A549 (cell line): ENCODE data around the gene SKIC8.

Experiments
- CHD4 ChIP-seq: fragments of 200-600 bp; sonication (generic); IDR thresholded peaks from 2 replicates; pipeline ENCODE4 v1.6.1; 2016; ENCODE audit warnings: antibody characterized with exemption, mild to moderate bottlenecking, borderline replicate concordance
- CTCF ChIP-seq: fragments of >200 bp; sonication (Bioruptor Twin); formaldehyde crosslinking; IDR thresholded peaks from 3 replicates; pipeline ENCODE4 v1.5.1; 2016
- EP300 ChIP-seq, 2 experiments: fragments of >200 bp; sonication (Bioruptor Twin); formaldehyde crosslinking; IDR thresholded peaks; 2 replicates in 1 of 2; 3 replicates in 1 of 2; pipeline ENCODE4 v1.6.1; 2016 to 2017
- POLR2A ChIP-seq: IDR thresholded peaks from 2 replicates; pipeline ENCODE4 v1.6.1; 2012; ENCODE audit warnings: mild to moderate bottlenecking, low read length
- RAD21 ChIP-seq, 2 experiments: fragments of >200 bp in 1 of 2; sonication (Bioruptor Twin) in 1 of 2; formaldehyde crosslinking in 1 of 2; IDR thresholded peaks in 1 of 2; conservative IDR thresholded peaks in 1 of 2; 2 replicates in 1 of 2; 3 replicates in 1 of 2; pipeline ENCODE4 v1.6.1; 2012 to 2018; ENCODE audit warnings: inconsistent platforms in 1 of 2
- TF ChIP-seq, protein P1 (sequence below): fragments of 200-600 bp; sonication (generic); IDR thresholded peaks from 2 replicates; pipeline ENCODE4 v1.6.1; 2016; ENCODE audit warnings: antibody characterized with exemption, mild to moderate bottlenecking, moderate library complexity

DNA sequence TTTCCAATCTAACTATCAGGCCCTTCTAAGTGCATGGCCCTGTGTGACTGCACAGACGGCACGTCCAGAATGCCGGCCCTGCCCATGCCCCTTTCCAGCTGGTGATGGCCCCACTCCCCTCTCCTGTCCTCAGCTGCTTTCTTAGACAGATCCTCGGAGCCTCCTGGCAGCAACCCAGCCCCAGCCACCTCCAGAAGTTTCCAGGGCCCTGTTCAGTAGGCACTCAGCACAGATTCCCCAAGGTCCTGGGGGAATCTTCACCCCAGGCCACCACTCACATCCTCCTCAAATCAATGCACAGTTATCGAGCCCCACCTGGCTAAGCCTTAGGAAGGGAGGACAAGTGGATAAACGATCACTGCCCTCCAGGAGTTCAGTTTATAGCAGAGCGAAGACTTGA lies 39.4 kb upstream of the SKIC8 start:
- no peak for TF ChIP-seq CTCF
- TF ChIP-seq, protein P1, sequence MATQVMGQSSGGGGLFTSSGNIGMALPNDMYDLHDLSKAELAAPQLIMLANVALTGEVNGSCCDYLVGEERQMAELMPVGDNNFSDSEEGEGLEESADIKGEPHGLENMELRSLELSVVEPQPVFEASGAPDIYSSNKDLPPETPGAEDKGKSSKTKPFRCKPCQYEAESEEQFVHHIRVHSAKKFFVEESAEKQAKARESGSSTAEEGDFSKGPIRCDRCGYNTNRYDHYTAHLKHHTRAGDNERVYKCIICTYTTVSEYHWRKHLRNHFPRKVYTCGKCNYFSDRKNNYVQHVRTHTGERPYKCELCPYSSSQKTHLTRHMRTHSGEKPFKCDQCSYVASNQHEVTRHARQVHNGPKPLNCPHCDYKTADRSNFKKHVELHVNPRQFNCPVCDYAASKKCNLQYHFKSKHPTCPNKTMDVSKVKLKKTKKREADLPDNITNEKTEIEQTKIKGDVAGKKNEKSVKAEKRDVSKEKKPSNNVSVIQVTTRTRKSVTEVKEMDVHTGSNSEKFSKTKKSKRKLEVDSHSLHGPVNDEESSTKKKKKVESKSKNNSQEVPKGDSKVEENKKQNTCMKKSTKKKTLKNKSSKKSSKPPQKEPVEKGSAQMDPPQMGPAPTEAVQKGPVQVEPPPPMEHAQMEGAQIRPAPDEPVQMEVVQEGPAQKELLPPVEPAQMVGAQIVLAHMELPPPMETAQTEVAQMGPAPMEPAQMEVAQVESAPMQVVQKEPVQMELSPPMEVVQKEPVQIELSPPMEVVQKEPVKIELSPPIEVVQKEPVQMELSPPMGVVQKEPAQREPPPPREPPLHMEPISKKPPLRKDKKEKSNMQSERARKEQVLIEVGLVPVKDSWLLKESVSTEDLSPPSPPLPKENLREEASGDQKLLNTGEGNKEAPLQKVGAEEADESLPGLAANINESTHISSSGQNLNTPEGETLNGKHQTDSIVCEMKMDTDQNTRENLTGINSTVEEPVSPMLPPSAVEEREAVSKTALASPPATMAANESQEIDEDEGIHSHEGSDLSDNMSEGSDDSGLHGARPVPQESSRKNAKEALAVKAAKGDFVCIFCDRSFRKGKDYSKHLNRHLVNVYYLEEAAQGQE: no peak
- no peak for TF ChIP-seq CHD4
- TF ChIP-seq RAD21 (conservative IDR thresholded peaks at IDR 0.05 in 1 of 2, IDR thresholded peaks at IDR 0.05 in 1 of 2): no peak
- no peak for TF ChIP-seq POLR2A
- no peak for TF ChIP-seq EP300 (IDR thresholded peaks at IDR 0.05)
